GM23248 (cell line): ENCODE results near the gene ZNF407. TPM values are rescaled to one million over a fixed set of nuclear protein-coding genes. Genes with fewer than 3 reads are reported as not detected.

Source experiments
- DNase-seq: peaks from one replicate; pipeline ENCODE4 v3.0.0-alpha.2; 2015
- H2AFZ ChIP-seq: fragments of 200-600 bp; sonication (generic); 2 replicates; pipeline ENCODE4 v1.6.1; 2016; ENCODE audit warnings: antibody characterized with exemption
- H3F3A ChIP-seq: fragments of 200-600 bp; sonication (generic); 2 replicates; pipeline ENCODE4 v1.6.1; 2016; ENCODE audit warnings: mild to moderate bottlenecking, antibody characterized with exemption, mixed run types; ENCODE audit not compliant: insufficient read depth
- H3K27ac ChIP-seq: fragments of 200-600 bp; sonication (generic); 2 replicates; pipeline ENCODE4 v1.5.1; 2016; ENCODE audit warnings: mild to moderate bottlenecking
- H3K27me3 ChIP-seq: fragments of 200-600 bp; sonication (generic); replicated peaks from 2 replicates; pipeline ENCODE4 v1.6.1; 2016; ENCODE audit warnings: mild to moderate bottlenecking; ENCODE audit not compliant: insufficient read depth
- H3K36me3 ChIP-seq: fragments of 200-600 bp; sonication (generic); 2 replicates; pipeline ENCODE4 v1.6.1; 2016; ENCODE audit warnings: low read depth, mild to moderate bottlenecking
- H3K4me1 ChIP-seq: fragments of 200-600 bp; sonication (generic); 2 replicates; pipeline ENCODE4 v1.6.1; 2016; ENCODE audit warnings: mild to moderate bottlenecking; ENCODE audit not compliant: insufficient read depth
- H3K4me2 ChIP-seq: fragments of 200-600 bp; sonication (generic); one replicate; pipeline ENCODE4 v1.6.1; 2016; ENCODE audit warnings: mild to moderate bottlenecking; ENCODE audit not compliant: unreplicated experiment
- H3K4me3 ChIP-seq: fragments of 200-600 bp; sonication (generic); 2 replicates; pipeline ENCODE4 v1.5.1; 2016; ENCODE audit warnings: mild to moderate bottlenecking
- H3K79me2 ChIP-seq: fragments of 200-600 bp; sonication (generic); 2 replicates; pipeline ENCODE4 v1.6.1; 2016; ENCODE audit warnings: mild to moderate bottlenecking; ENCODE audit not compliant: insufficient read depth
- H3K9ac ChIP-seq: fragments of 200-600 bp; sonication (generic); 2 replicates; pipeline ENCODE4 v1.6.1; 2016; ENCODE audit warnings: mild to moderate bottlenecking
- H3K9me2 ChIP-seq: fragments of 200-600 bp; sonication (generic); 2 replicates; pipeline ENCODE4 v1.6.1; 2016; ENCODE audit warnings: mixed run types, mild to moderate bottlenecking, moderate library complexity; ENCODE audit not compliant: insufficient read depth
- H3K9me3 ChIP-seq: fragments of 200-600 bp; sonication (generic); one replicate; pipeline ENCODE4 v1.6.1; 2017; ENCODE audit warnings: low read depth
- H4K20me1 ChIP-seq: fragments of 200-600 bp; sonication (generic); 2 replicates; pipeline ENCODE4 v1.6.0; 2016; ENCODE audit not compliant: insufficient read depth
- EZH2 ChIP-seq: fragments of 200-600 bp; sonication (generic); IDR thresholded peaks from 2 replicates; pipeline ENCODE4 v1.6.1; 2018; ENCODE audit warnings: antibody characterized with exemption, mild to moderate bottlenecking; ENCODE audit not compliant: insufficient read depth, poor library complexity, severe bottlenecking
- EZH2phosphoT487 ChIP-seq: fragments of 200-600 bp; sonication (generic); IDR thresholded peaks from 2 replicates; pipeline ENCODE4 v1.6.1; 2018; ENCODE audit warnings: antibody characterized with exemption, moderate library complexity, mild to moderate bottlenecking, low read depth; ENCODE audit not compliant: insufficient read depth
- WGBS, 2 experiments: methylation state at CpG; one replicate each; pipeline ENCODE4 v1.1.6; 2015 to 2017; ENCODE audit warnings: low lambda C conversion rate in 2 of 2, low coverage in 1 of 2; ENCODE audit errors: missing lambda C conversion rate in 2 of 2; 5-methylcytosine and 5-hydroxymethylcytosine counted together
- in situ Hi-C: fragments of 300-500 bp; cut with MboI; formaldehyde crosslinking; loops from 2 replicates; pipeline ENCODE4 v1.15.0; 2020
- polyA plus RNA-seq: library from polyadenylated mRNA; unstranded; fragments of >200 nt; fragmentation: Nextera tagmentation; extraction: Ambion mirVana; gene quantifications from 2 replicates; pipeline ENCODE4 v1.2.1, GENCODE V29; 2016
- total RNA-seq: library from RNA; depleted of rRNA; stranded (reverse); fragments of >200 nt; shearing (Covaris generic); gene quantifications from 2 replicates; pipeline ENCODE4 v1.2.3, GENCODE V29; 2014

The ZNF407 gene
- total and polyA plus RNA-seq, 2 experiments from 2014 or later, result 2.6 to 6.3 TPM

- H3K4me2 ChIP-seq, result no peak overlapping the region
- H3K4me1 ChIP-seq, result no peaks in the 10 kb centered on the region
- H3F3A ChIP-seq, result no peaks in the 10 kb centered on the region
- no peaks in the 10 kb centered on the region for H3K79me2 ChIP-seq
- no peak overlapping the region for H3K27ac ChIP-seq
- no peaks in the 10 kb centered on the region for H3K9me3 ChIP-seq
- H3K27me3 ChIP-seq, result no peaks in the 10 kb centered on the region
- DNase-seq, result no peak
- H2AFZ ChIP-seq, result no peak overlapping the region
- H3K36me3 ChIP-seq, result no peaks in the 10 kb centered on the region
- in situ Hi-C loops, result no loop called here
- no peak overlapping the region for H3K4me3 ChIP-seq
- 90% methylated on average over 10 of the region's 10 CpGs for WGBS, 2 experiments
- no peaks in the 10 kb centered on the region for H3K9me2 ChIP-seq
- TF ChIP-seq EZH2 (no peak), EZH2phosphoT487 (no peak)
- H4K20me1 ChIP-seq, result no peaks in the 10 kb centered on the region
- H3K9ac ChIP-seq, result no peak overlapping the region
Measured at GRCh38 chr18:75057169-75057960, 459.7 kb downstream of the ZNF407 start.

- in situ Hi-C loops, result no loop called here
- Histone ChIP-seq H3K4me2 (no peak overlapping the region), H3K9me2 (no peaks in the 10 kb centered on the region), H3K79me2 (no peaks in the 10 kb centered on the region), H2AFZ (no peak overlapping the region), H3K9me3 (no peaks in the 10 kb centered on the region), H3K9ac (no peak overlapping the region), H3K27ac (no peak overlapping the region), H3K4me3 (no peak overlapping the region), H3K27me3 (no peaks in the 10 kb centered on the region), H4K20me1 (no peaks in the 10 kb centered on the region), H3K4me1 (no peaks in the 10 kb centered on the region), H3F3A (no peaks in the 10 kb centered on the region), H3K36me3 (no peaks in the 10 kb centered on the region)
- no peak for TF ChIP-seq EZH2
- TF ChIP-seq EZH2phosphoT487, result no peak
- 96 to 98% methylated on average over 12 to 21 of the region's 21 CpGs for WGBS, 2 experiments
- DNase-seq, result no peak
Measured at GRCh38 chr18:75060185-75060584, 462.5 kb downstream of the ZNF407 start.

GRCh38 chr18:75062297-75062886 lies 464.7 kb downstream of the ZNF407 start:
- TF ChIP-seq EZH2phosphoT487 (no peak), EZH2 (no peak)
- no peaks in the 10 kb centered on the region for H3K9me3 ChIP-seq
- H4K20me1 ChIP-seq, result no peaks in the 10 kb centered on the region
- H2AFZ ChIP-seq, result no peak overlapping the region
- H3K4me3 ChIP-seq, result no peak overlapping the region
- H3K36me3 ChIP-seq, result no peaks in the 10 kb centered on the region
- H3K4me2 ChIP-seq, result no peak overlapping the region
- 93 to 95% methylated on average over 16 of the region's 16 CpGs for WGBS, 2 experiments
- no peaks in the 10 kb centered on the region for H3F3A ChIP-seq
- H3K9me2 ChIP-seq, result no peaks in the 10 kb centered on the region
- no peaks in the 10 kb centered on the region for H3K4me1 ChIP-seq
- H3K79me2 ChIP-seq, result no peaks in the 10 kb centered on the region
- no peak for DNase-seq
- H3K9ac ChIP-seq, result no peak overlapping the region
- in situ Hi-C loops, result no loop called here
- H3K27me3 ChIP-seq, result no peaks in the 10 kb centered on the region
- no peak overlapping the region for H3K27ac ChIP-seq

GRCh38 chr18:75063196-75063595 lies 465.5 kb downstream of the ZNF407 start:
- TF ChIP-seq EZH2phosphoT487, result no peak
- TF ChIP-seq EZH2, result no peak
- no peaks in the 10 kb centered on the region for H3K9me2 ChIP-seq
- H3K4me3 ChIP-seq, result no peak overlapping the region
- H3K4me1 ChIP-seq, result no peaks in the 10 kb centered on the region
- H3K27ac ChIP-seq, result no peak overlapping the region
- no peaks in the 10 kb centered on the region for H4K20me1 ChIP-seq
- H3K79me2 ChIP-seq, result no peaks in the 10 kb centered on the region
- in situ Hi-C loops, result no loop called here
- no peak for DNase-seq
- 90 to 94% methylated on average over 22 to 27 of the region's 27 CpGs for WGBS, 2 experiments
- no peaks in the 10 kb centered on the region for H3F3A ChIP-seq
- H3K9ac ChIP-seq, result no peak overlapping the region
- H2AFZ ChIP-seq, result no peak overlapping the region
- H3K9me3 ChIP-seq, result no peaks in the 10 kb centered on the region
- no peaks in the 10 kb centered on the region for H3K27me3 ChIP-seq
- no peaks in the 10 kb centered on the region for H3K36me3 ChIP-seq
- no peak overlapping the region for H3K4me2 ChIP-seq
